NCI-H1105 (cell line): Measurements from ENCODE around the gene COL16A1.

Experiments
- DNase-seq: peaks from one replicate; lab custom pipeline; 2025; lab: John Stamatoyannopoulos, UW

Gene COL16A1

GRCh38 chr1:31706384-31707058 lies 2.7 kb upstream of the COL16A1 start:
- DNase-seq: no peak

GRCh38 chr1:31705080-31705866 lies 1.5 kb upstream of the COL16A1 start:
- no peak for DNase-seq

GRCh38 chr1:31704271-31705079 lies 658 bp upstream of the COL16A1 start:
- no peak for DNase-seq

- DNase-seq: no peak
Measured at GRCh38 chr1:31702836-31703404, 897 bp downstream of the COL16A1 start.

- no peak for DNase-seq
Measured at GRCh38 chr1:31701091-31701736, 2.6 kb downstream of the COL16A1 start.

GRCh38 chr1:31700468-31701090 lies 3.2 kb downstream of the COL16A1 start:
- no peak for DNase-seq

- no peak for DNase-seq
Measured at GRCh38 chr1:31699341-31699891, 4.4 kb downstream of the COL16A1 start.

- no peak for DNase-seq
Measured at GRCh38 chr1:31697369-31697984, 6.3 kb downstream of the COL16A1 start.

GRCh38 chr1:31696242-31696641 lies 7.6 kb downstream of the COL16A1 start:
- peak; percentile 46 for DNase-seq

GRCh38 chr1:31695327-31695726 lies 8.5 kb downstream of the COL16A1 start:
- DNase-seq: no peak

GRCh38 chr1:31694964-31695313 lies 8.9 kb downstream of the COL16A1 start:
- no peak for DNase-seq

- DNase-seq: no peak
Measured at GRCh38 chr1:31694069-31694963, 9.5 kb downstream of the COL16A1 start.

- DNase-seq: no peak
Measured at GRCh38 chr1:31693231-31693630, 10.6 kb downstream of the COL16A1 start.

GRCh38 chr1:31691951-31692350 lies 11.9 kb downstream of the COL16A1 start:
- no peak for DNase-seq

GRCh38 chr1:31691446-31691845 lies 12.4 kb downstream of the COL16A1 start:
- DNase-seq: no peak

- no peak for DNase-seq
Measured at GRCh38 chr1:31690921-31691320, 12.9 kb downstream of the COL16A1 start.

GRCh38 chr1:31689854-31690253 lies 14.0 kb downstream of the COL16A1 start:
- DNase-seq: no peak

- DNase-seq: no peak
Measured at GRCh38 chr1:31689379-31689778, 14.4 kb downstream of the COL16A1 start.

- no peak for DNase-seq
Measured at GRCh38 chr1:31688233-31688918, 15.4 kb downstream of the COL16A1 start.
